Type B pancreatic cell (in vitro differentiated cells): ENCODE measurements around the gene HEBP2. TPM values are rescaled to one million over a fixed set of nuclear protein-coding genes. Genes with fewer than 3 reads are reported as not detected.

Experiments
- DNase-seq: peaks from one replicate; pipeline ENCODE4 v3.0.0; 2021; ENCODE audit warnings: mixed read lengths; ENCODE audit not compliant: unreplicated experiment; ENCODE audit errors: extremely low spot score
- H3K27ac Mint-ChIP-seq: 2 replicates; pipeline ENCODE4 v1.8.0; 2021; ENCODE audit warnings: mild to moderate bottlenecking, mixed read lengths
- H3K27me3 Mint-ChIP-seq: 2 replicates; pipeline ENCODE4 v1.8.0; 2021; ENCODE audit warnings: mixed read lengths
- H3K36me3 Mint-ChIP-seq: 2 replicates; pipeline ENCODE4 v1.8.0; 2021; ENCODE audit warnings: mixed read lengths
- H3K4me1 Mint-ChIP-seq: one replicate; pipeline ENCODE4 v1.8.0; 2021; ENCODE audit warnings: mixed read lengths; ENCODE audit not compliant: unreplicated experiment
- H3K4me3 Mint-ChIP-seq: 2 replicates; pipeline ENCODE4 v1.8.0; 2021; ENCODE audit warnings: mild to moderate bottlenecking, mixed read lengths
- H3K9me3 Mint-ChIP-seq: 2 replicates; pipeline ENCODE4 v1.8.0; 2021; ENCODE audit warnings: mixed read lengths
- CTCF ChIP-seq: fragments of 200-600 bp; sonication (generic); conservative IDR thresholded peaks from 2 replicates; pipeline ENCODE4 v1.5.0; 2021; ENCODE audit warnings: antibody characterized with exemption, mild to moderate bottlenecking
- total RNA-seq: library from RNA; stranded (reverse); gene quantifications from 2 replicates; pipeline ENCODE4 v1.2.1, GENCODE V29; 2021; ENCODE audit warnings: low replicate concordance

HEBP2 gene
- total RNA-seq, 1 donor from 2014 or later = 68.9 TPM

DNA sequence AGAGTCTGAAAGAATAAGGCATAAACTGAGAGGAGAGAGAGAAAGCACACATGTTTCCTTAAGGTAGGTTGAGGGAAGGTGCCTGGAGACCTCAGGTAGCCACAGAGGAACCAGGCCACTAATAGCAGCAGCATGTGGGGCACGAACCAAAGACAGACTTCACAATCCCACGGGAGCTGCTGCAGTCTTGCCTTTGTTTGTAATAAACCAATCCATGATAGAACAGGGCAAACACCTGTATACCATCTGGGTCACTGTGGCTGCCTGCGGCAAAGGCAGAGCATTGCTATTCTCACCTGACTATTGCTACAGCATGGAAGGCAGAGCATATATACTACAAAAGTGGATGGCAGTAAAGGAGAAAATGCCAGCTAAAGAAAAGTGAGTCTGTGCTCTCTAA lies 36.3 kb downstream of the HEBP2 start:
- Mint-ChIP-seq H3K27ac (no peak overlapping the region), H3K27me3 (no peaks in the 10 kb centered on the region), H3K4me1 (no peaks in the 10 kb centered on the region), H3K36me3 (peaks cover 25% of the 10 kb centered on the region), H3K4me3 (no peak overlapping the region), H3K9me3 (no peaks in the 10 kb centered on the region)
- no peak for DNase-seq
- TF ChIP-seq CTCF = no peak

DNA sequence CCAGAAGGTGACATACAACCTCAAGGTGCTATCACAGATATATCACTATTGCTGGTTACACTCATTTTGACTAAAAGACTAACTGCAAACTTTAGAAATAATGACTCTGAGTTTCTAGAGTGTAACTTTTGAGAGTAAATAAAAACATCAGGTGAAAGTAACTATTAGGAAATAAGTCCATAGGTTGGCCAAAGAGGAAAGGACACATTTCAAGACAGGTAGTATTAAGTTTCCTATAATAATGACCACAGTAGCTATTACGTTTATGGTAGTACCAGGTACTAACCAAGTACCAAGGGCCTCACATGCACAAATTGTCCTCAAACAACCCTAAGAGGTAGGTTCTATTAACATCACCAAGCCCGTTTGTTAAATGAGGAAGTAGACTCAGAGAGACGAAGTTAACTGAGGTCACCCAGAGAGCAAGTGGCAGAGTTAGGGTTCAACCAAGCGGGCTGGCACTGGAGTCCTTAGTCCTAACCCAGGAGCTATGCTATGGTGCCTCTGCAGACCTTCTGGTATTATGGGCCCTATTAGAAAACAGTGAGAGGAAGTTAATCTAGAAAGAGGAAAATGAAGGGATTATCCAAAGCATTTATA lies 36.8 kb downstream of the HEBP2 start:
- Mint-ChIP-seq H3K36me3 (peaks cover 24% of the 10 kb centered on the region), H3K9me3 (no peaks in the 10 kb centered on the region), H3K4me3 (no peak overlapping the region), H3K4me1 (no peaks in the 10 kb centered on the region), H3K27me3 (no peaks in the 10 kb centered on the region), H3K27ac (no peak overlapping the region)
- DNase-seq = no peak
- no peak for TF ChIP-seq CTCF

GRCh38 chr6:138441965-138442364 lies 37.9 kb downstream of the HEBP2 start:
- no peak for TF ChIP-seq CTCF
- H3K4me3 Mint-ChIP-seq = no peak overlapping the region
- no peaks in the 10 kb centered on the region for H3K4me1 Mint-ChIP-seq
- no peaks in the 10 kb centered on the region for H3K9me3 Mint-ChIP-seq
- no peak overlapping the region for H3K27ac Mint-ChIP-seq
- DNase-seq = no peak
- H3K36me3 Mint-ChIP-seq = peaks cover 24% of the 10 kb centered on the region
- H3K27me3 Mint-ChIP-seq = no peaks in the 10 kb centered on the region

GRCh38 chr6:138442663-138443062 lies 38.6 kb downstream of the HEBP2 start:
- H3K4me1 Mint-ChIP-seq = no peaks in the 10 kb centered on the region
- H3K27ac Mint-ChIP-seq = no peak overlapping the region
- no peaks in the 10 kb centered on the region for H3K27me3 Mint-ChIP-seq
- DNase-seq = no peak
- peaks cover 24% of the 10 kb centered on the region for H3K36me3 Mint-ChIP-seq
- TF ChIP-seq CTCF = no peak
- H3K9me3 Mint-ChIP-seq = no peaks in the 10 kb centered on the region
- no peak overlapping the region for H3K4me3 Mint-ChIP-seq

- no peak for DNase-seq
- H3K36me3 Mint-ChIP-seq = peaks cover 24% of the 10 kb centered on the region
- no peaks in the 10 kb centered on the region for H3K27me3 Mint-ChIP-seq
- no peak overlapping the region for H3K27ac Mint-ChIP-seq
- H3K4me3 Mint-ChIP-seq = no peak overlapping the region
- no peak for TF ChIP-seq CTCF
- H3K4me1 Mint-ChIP-seq = no peaks in the 10 kb centered on the region
- no peaks in the 10 kb centered on the region for H3K9me3 Mint-ChIP-seq
Observed at GRCh38 chr6:138443979-138444378, 40.0 kb downstream of the HEBP2 start.

DNA sequence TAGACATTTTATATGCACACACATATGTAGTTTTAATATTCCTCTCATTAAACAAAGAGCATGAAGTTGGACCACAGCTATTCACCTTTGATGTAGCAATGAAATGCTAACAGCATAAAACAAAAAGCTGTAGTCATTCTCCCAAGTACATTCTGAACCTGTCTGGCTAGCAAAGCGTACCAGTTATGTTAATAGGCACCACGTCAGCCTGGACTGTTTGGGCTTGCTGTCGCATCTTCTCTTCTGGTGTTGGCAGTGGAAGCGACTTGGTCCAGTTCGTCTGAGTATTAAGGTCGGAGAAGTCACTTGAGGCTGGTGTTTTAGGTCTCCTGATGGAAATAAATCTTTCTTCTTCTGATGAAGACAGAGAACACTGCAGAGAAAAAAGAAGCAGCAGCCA lies 42.8 kb downstream of the HEBP2 start:
- Mint-ChIP-seq H3K27me3 (no peaks in the 10 kb centered on the region), H3K27ac (no peak overlapping the region), H3K4me3 (no peak overlapping the region), H3K9me3 (no peaks in the 10 kb centered on the region), H3K4me1 (peaks cover 14% of the 10 kb centered on the region), H3K36me3 (peaks cover 10% of the 10 kb centered on the region)
- no peak for DNase-seq
- TF ChIP-seq CTCF = no peak
